Glomerular endothelial cell (primary cell): ENCODE results near the gene OR2Y1. TPM values are rescaled to one million over a fixed set of nuclear protein-coding genes. Genes with fewer than 3 reads are reported as not detected.
"Not testable (repeated sequence)": the region's sequence is repeated elsewhere in the genome, so short reads cannot be mapped to it uniquely, and the experiment has no call there.

Source experiments
- DNase-seq: peaks from one replicate; pipeline ENCODE4 v3.0.0-alpha.2; 2011; ENCODE audit warnings: low read depth, low spot score; ENCODE audit errors: extremely low read depth
- total RNA-seq: library from RNA; depleted of rRNA; stranded (reverse); fragments of >200 nt; gene quantifications from 2 replicates; pipeline ENCODE4 v1.2.3, GENCODE V29; 2015

The OR2Y1 gene, protein sequence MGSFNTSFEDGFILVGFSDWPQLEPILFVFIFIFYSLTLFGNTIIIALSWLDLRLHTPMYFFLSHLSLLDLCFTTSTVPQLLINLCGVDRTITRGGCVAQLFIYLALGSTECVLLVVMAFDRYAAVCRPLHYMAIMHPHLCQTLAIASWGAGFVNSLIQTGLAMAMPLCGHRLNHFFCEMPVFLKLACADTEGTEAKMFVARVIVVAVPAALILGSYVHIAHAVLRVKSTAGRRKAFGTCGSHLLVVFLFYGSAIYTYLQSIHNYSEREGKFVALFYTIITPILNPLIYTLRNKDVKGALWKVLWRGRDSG
- not detected in 2 replicates for total RNA-seq

DNA sequence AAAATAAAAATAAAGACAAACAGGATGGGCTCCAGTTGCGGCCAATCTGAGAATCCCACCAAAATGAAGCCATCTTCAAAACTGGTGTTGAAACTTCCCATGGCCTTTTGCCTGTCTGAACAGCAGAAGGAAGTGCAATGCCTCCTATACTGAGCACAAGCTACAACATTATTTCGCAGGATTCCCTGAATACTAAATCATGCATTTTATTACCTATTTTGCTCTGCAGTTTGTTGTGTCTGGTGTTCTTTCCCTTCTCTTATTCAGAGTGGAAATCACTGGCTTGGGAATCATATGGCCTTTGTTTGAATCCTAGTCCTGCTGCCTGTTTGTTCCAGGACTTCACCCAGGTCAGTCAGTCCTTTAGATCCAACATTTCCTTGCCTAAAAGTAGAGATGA, at the start of gene OR2Y1:
Gene OR2Y1 (minus strand): TSS at position 101 of the 400 bp plus-strand sequence. CDS start 0 bp downstream, at position 101.
- no peak for DNase-seq

DNA sequence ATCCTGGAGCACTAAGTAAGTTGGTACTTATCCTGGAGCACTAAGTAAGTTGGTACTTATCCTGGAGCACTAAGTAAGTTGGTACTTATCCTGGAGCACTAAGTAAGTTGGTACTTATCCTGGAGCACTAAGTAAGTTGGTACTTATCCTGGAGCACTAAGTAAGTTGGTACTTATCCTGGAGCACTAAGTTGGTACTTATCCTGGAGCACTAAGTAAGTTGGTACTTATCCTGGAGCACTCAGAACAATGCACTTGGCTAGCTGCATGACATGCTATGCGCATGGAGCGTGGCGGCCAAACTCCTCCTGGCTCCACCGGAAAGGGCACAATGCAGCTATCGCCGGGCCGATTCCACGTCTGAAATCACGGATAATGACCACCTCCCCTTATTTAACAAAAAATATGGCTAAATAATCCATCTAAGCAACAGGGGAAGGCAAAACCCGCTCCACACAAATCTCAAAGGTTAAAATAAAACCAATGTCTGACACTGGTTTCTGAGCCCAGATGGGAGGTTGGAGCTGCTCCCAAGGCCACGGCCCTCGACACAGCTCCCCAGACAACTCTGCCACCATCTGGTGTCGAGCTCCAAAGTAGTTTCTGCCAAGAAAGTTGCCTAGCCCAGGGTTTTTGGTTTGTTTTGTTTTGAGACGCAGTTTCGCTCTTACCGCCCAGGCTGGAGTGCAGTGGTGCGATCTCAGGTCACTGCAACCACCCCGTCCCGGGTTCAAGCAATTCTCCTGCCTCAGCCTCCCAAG, 49.0 kb upstream of the OR2Y1 start:
- DNase-seq: not testable (repeated sequence)

DNA sequence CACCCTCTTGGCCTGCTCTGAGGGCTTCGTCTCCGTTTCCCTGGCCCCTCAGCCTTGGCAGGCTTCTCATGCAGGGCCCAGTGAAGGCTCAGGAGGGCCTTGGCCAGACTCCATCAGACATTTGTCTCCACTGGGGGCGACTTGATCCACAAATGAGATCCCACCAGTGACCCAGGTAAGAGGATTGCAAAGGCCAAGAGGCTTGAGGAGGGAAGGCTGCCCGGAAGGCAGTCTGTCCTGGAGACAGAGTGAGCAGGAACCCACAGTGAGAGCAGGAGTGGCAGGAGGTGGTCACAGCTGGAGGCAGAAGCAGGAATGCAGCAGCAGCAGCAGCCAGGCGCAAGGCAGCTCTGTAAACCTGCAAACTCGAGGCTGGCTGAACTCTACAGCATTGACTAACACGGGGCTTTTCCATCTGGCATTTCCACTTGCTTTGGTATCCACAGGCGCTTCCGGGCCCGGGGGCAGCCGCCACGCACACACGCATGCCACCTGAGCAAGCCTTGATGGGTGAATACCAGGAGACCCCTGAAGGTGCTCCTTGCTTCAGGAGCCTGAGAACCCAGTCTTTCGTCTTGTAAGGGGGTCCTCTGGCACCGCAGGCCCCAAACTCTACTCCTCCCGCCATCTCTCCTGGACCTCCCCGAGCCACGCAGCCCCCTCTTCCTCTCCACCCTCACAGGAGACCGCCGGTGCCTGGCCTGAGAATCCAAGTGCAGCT, 48.0 kb upstream of the OR2Y1 start:
- no peak for DNase-seq

DNA sequence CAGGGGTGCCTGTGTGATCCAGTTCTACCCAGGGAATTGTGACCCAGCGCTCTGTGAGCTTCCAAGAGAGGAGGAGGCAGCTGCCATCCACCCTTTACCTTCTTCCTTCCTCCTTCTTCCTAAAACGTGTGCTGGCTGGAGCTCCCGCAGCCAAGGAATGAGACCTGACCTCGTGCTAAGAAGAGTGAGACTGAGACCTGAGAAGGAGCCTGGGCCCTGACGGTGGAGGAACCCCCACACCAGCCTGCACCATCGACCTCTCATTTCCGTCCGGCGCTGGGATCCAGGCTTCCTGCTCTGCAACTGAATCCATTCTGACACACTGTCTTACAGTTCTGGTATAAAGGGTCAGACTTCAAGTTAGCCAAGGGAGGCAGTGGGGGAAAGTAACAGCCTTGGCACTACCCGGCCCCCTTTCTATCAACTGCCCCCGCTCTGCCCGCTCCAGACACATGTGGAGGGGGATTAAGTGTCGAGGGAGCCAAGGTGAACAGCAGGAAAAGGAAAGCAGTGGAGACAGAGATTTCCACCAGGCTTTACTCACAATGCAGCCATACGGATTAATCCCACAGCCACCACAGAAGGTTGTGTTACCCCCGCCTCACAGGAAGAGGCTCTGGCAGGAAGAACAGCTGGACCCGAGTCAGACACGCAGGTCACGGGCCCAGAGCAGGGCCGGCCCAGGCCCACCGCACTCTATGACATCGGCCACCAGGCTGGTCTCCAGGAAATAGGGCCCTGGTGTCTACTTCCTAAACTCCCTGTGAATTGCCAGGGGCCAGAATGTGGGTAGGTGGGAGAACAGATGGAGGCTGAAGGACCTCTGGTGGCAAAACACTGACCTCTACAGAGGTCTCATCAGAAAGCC, 46.9 kb upstream of the OR2Y1 start:
- DNase-seq: no peak

DNA sequence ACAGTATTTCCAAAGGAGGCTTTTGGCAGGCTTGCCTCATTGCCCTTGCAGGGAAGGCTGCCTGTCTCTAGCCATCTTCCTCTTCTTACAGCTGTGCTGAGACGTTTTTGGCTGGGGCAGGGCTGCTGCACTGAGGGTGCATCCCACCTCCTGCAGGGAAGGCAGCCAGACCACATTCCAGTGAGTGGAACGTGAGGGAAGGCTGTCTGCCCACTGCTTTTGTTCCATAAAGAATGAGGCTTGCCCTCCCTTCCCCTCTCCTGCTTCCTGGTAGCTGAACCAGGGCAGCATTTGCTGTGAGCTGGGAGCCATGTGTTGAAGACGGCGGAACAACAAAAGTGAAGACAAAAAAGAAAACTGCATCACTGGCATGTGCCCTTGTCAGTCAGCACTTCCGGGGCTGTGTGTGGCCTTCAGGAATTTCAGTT, 46.0 kb upstream of the OR2Y1 start:
- no peak for DNase-seq

DNA sequence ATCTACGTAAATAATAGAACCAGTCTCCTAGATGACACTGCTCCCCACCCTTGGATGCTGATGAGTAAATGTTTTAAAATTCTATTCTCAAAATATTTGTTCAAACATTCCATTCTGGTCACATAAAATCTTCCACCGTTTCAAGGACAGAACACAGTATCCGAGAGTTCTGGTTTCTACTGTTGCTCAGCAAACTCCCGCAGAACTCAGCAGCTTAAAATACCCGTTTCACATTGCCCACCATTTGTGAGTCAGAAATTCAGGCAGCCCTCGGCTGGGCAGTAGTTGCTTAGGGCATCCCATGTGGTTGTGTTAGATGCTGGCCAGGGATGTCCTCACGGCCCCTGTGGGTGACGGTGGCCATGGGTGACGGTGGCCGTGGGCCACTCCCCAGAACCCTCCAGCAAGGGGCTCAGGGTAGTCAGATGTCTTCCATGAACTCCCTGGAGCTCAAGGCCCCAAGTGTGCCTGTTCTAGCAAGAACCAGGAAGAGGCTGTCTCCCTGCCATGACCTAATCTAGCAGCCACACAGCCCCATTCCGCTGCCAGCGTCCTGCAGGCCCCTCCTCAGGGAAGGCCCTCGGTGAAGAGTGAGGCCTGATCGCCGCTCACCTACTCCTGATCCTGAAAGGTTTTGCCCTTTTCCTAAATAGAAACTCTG, 45.4 kb upstream of the OR2Y1 start:
- DNase-seq: no peak

DNA sequence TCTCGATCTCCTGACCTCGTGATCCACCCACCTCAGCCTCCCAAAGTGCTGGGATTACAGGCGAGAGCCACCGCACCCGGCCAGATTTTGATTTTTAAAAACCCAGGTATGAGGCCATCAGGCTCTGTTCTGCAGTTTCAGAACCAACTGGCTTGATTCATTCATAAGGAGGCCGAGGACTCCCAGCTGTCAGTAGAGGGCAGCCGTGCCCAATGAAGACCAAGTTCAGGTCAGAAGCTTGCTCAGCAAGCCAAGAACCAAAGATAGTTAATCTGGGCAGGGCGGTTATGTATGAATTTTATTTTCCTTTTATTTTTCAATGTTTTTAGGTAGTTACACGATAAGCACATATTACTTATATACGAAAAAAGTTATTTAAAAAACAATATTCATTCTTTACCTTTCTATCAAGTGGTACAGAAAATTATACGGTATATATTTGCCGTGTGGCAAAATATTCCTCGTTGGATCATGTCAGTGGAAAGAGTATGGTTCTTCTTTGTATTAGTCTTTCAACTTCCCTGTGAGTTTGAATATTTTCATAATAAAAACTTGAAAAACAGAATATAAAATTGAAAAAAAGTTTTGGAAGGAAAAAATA, 44.7 kb upstream of the OR2Y1 start:
- no peak for DNase-seq

DNA sequence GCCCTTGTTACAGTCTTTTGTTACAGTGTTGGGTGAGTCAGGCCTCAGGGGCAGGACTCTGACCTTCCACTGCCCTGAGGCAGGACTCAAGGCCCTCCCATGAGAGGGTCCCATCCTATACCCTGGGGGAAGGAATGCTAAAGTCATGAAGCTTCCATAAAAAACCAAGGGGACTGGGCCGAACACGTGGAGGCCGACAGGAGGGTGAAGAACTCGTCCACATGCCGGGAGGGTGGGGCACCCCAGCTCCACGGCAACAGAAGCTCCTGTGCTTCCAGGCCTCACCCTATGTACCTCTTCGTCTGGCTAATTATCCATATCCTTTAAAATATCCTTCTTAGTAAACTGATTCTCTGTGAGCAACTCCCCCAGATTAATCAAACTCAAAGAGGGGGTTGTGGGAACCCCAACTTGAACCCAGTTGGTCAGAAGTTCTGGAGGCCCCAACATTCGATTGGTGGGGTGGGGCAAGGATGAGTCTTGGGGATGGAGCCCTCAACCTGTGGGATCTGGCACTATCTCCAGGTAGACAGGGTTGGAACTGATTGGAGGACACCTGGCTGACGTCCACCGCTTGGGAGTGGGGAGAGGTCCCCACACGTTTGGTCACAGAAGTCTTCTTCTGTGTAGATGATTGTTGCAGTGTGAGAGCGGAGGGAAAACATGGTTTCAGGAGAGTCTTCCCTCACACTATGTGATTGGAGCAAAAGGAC, 43.6 kb upstream of the OR2Y1 start:
- no peak for DNase-seq

DNA sequence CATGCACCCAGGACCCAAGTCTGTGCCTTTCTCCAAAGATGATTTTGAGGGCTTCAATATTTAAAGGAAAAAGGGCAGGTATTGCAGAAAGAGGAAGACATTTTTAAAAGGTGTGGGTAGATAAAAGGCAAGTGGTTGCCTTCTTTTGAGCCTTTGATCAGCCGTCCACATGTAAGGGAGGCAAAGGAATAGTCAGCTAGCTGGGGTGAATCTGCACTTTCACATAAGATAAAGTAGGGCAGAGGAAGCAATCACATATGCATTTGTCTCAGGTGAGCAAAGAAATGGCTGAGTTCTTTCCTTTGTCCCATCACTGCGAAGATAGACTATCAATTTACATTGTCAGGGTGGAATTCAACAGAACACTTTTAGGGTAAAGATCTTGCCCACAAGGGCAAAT, 42.9 kb upstream of the OR2Y1 start:
- no peak for DNase-seq

DNA sequence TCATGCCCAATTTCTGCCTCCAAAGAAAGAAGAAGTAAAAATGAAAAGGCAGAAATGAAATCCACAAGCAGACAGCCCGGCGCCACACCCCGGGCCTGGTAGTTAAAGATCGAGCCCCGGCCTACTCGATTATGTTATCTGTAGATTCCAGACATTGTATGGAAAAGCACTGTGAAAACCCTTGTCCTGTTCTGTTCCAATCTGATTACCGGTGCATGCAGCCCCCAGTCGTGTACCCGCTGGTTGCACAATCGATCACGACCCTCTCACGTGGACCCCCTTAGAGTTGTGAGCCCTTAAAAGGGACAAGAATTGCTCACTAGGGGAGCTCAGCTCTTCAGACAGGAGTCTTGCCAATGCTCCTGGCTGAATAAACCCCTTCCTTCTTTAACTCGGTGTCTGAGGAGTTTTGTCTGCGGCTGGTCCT, 42.1 kb upstream of the OR2Y1 start:
- DNase-seq: not testable (repeated sequence)

DNA sequence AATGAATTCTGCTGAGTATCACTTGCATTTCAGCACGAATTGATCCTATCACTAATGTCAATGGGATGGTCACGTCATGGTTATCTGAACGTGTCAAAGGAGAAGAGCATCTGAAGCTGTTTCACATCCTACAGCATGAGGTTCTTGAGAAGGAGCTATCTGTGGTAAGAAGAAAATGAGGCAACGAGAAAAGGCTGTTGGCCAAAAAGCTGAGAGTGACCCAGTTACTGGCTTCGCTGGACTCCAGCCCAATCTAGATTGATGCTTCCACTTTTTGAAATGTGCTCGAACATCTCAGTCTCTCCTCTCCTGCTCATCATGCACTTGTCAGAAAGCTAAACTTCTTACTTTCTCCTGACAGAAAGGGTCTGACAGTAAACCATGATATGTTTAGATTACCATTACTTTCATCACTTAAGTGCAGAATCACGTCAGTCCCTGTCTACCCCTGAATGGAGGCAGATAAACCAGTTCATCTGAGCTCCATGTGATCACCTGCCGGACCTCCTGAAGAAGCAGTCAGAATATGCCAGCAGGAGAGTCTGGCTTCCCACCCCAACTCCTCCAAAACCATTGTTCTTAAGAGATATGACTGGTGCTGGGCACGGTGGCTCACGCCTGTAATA, 40.2 kb upstream of the OR2Y1 start:
- no peak for DNase-seq

DNA sequence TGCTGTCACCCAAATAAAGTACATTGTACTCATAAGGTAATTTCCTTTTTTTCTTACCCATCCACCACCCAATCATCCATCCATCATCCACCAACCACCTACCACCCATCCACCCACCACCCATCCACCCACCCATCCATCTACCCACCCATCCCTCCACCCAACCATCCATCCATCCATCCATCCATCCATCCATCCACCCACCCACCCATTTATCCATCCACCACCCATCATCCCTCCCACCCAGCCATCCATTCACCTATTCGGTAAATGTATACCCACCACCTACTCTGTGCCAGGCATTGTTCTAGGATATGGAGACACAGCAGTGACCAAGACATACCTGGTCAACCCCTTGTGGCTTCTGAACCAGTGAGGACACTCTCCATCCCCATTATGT, 37.6 kb upstream of the OR2Y1 start:
- DNase-seq: no peak

DNA sequence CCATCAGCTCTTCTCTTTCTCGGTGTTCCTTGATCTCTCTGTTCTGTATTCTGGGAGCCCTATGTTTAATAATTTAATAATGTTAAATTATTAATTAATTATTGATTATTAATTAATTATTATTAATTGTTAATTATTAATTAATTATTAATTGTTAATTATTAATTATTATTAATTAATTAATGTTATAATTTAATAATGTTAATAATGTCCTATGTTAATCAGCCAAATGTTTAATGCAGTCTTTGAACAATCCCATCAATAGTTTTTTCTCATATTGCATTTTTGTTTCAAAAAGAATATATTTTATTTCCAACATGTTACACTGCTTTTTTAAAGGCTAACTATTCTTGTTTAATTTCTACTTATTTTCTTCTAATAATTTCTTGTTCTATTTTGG, 36.5 kb upstream of the OR2Y1 start:
- no peak for DNase-seq

DNA sequence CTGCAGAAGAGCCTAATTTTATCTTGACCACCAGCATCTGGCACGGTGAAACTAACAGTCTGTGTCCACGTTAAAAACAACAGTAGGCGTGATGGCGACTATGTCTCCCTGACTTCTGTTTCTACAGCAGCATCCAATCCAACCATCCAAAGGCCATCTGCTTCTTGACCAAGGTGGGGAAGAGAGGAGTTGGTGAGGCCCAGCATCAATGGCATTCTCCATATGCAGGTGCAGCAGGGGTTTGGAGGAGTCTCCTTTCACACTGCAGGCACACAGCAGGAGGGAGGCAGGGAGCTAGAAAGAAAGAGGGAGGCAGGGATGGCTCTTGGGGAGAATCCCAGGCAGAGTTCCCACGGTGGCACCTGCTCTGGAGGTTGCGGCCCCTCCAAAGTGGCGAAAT, 35.8 kb upstream of the OR2Y1 start:
- DNase-seq: no peak

DNA sequence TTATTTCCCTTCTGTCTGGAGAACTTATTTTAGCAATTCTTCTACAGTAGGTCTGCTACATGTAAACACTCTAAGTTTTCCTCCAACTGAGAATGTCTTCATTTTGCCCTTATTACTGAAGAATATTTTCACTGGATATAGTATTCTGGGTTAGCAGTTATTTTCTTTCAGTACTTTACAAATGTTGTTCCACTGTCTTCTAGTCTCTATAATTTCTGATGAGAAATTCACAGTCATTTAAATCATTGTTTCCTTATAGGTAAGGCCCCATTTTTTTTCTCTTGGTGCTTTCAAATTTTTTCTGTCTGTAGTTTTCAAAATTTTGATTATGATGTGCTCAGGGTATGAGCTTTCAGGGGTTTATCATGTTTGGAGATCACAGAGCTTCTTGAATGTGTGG, 32.0 kb upstream of the OR2Y1 start:
- DNase-seq: no peak

DNA sequence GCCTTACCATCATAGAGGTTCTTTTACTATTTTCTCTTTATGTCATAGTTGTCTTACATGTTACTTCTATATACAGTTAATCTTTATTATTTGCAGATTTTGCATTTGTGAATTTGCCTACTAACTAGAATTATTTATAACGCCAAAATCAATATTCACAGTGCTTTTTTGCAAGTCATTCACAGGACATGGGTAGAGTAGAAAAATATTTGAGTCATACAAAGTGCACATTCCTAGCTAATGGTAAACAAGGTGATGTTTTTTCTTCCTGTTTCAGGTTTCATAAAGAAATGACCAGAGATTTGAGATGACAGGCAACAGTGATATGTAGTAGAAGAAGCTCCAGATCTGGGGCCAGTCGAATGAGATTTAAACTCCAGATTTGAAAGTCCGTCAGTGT, 30.0 kb upstream of the OR2Y1 start:
- DNase-seq: no peak

DNA sequence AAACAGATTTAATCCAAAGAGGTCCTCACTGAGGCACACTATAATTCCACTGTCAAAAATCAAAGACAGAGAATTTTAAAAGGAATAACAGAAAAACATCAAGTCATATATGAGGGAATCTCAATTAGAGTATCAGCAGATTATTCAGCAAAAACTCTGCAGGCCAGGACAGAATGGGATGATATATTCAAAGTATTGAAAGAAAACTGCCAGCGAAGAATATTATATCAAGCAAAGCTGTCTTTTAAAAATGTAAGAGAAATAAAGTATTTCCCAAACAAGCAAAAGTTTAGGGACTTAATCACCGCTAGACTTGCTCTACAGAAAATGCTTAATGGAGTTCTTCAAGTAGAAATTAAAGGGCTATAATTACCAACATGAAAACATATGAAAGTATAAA, 15.7 kb upstream of the OR2Y1 start:
- no peak for DNase-seq

DNA sequence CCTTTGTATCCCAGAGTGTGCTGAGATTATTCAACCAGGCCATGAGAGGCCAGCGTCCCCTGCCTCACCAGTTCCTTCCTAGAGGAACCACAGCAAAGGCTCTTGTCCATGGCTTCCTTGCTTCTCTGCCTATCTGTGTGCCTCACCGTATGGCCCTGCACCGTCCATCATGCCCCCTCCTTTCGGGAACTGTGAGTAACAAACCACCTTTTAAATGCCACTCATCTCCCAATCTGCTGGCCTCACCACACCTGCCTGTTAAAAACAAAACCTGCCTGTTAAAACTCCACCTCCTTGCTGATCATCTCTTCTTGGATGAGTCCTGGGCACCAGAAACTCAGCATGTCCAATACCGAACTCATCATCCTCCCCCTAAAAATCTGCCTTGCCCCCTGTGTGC, 4.4 kb upstream of the OR2Y1 start:
- no peak for DNase-seq

DNA sequence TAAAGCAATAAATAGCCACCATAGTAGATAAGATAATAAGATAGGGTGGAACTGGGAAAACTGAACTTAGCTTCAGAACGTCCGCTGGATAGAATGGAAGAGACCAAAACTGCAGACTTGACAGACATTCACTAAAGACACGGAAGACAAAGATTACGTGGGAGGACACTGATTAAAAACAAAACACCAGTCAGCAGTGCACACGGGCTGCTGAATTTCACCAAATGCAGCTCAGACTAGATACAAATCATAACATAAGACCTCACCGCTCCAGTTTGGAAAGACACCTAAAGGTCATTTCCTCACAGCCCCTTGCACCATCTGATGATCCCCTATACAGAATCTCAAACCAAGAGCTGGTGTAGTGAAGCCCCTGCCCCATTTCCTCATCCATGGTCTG, 2.9 kb upstream of the OR2Y1 start:
- DNase-seq: no peak
